Skeletal muscle cell (primary cell): ENCODE data around the gene EDC3.
"Not testable (repeated sequence)": the region's sequence is repeated elsewhere in the genome, so short reads cannot be mapped to it uniquely, and the experiment has no call there.

ENCODE experiments used
- DNase-seq: peaks from one replicate; pipeline ENCODE4 v3.0.0-alpha.2; 2010; ENCODE audit warnings: low read depth
- H3K4me3 ChIP-seq: 2 replicates; pipeline ENCODE4 v1.5.1; 2011; ENCODE audit warnings: low read depth, mild to moderate bottlenecking, control low read depth, low read length, moderate library complexity

The EDC3 gene

GRCh38 chr15:74614744-74615507, 80.9 kb downstream of the EDC3 start:
- peak overlapping the region; percentile 100 for H3K4me3 ChIP-seq
- no peak for DNase-seq

DNA sequence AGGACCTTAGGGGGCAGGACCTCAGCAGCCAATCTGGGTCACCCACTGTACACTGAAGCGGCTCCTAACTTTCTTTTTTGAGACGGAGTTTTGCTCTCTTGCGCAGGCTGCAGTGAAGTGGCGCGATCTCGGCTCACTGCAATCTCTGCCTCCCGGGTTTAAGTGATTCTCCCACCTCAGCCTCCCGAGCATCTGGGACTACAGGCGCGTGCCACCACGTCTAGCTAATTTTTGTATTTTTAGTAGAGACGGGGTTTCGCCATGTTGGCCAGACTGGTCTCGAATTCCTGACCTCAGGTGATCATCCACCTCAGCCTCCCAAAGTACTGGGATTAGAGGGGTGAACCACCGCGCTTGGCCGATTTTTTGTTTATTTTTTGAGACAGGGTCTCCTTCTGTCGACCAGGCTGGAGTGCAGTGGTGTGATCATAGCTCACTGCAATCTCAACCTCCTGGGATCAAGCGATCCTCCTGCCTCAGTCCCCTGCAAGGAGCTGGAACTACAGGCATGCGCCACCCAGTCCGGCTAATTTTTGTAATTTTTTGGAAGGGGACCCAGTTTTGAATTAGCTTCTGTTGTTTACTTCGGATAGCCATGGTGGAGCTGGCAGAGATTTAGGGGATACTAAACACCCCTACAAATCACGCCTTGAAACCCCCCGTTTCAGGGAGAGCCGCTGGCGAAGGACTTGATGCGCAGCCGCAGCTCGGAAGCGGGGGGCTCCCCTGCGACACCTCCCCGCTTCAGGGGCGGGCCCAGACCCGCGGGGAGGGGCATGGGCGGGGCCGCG, 81.7 kb downstream of the EDC3 start:
- H3K4me3 ChIP-seq = peak overlapping the region; percentile 100
- no peak for DNase-seq

DNA sequence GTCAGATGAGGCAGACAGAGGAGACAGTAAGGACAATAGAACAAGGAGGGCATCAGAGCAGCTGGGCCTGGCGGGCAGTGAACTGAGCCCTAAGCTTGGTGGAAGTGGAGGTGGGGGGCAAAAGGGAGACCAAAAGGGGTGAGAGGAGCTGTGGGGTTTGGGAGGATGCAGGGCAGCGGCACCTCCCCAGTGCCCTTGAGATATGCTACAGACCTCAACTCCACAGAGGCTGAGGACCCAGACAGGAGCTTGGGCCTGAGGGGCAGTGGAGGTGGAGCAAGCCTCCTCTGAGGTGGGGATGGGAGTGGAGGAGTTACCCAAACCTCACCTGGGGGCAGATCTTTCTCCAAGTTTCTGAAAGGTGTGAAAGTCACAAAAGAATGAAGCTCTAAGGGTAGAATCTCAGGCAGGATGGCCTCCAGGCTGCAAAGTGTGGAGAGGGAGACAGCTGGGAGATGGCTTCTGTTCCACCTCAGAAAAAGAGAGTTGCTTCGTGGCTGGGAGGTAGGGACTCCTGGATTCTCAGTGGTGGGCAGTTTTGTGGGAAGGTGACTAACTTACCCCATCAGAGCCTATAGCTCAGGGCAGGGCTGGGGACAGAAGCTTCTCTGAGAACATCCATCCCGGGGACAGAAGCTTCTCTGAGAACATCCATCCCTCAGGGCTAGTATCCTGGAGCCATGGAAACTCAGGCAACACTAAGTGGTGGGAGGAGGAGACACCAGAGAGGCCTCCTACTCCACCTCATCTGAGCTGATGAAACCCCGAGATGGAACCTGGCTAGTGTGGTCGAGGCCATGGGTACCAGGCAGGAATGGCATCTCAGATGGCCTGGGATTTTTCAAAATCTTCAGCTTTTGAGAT, 82.5 kb downstream of the EDC3 start:
- DNase-seq = no peak
- no peak overlapping the region for H3K4me3 ChIP-seq

- H3K4me3 ChIP-seq = no peak overlapping the region
- no peak for DNase-seq
Observed at GRCh38 chr15:74612677-74613076, 83.1 kb downstream of the EDC3 start.

GRCh38 chr15:74611834-74612233, 84.0 kb downstream of the EDC3 start:
- DNase-seq = no peak
- H3K4me3 ChIP-seq = no peak overlapping the region

GRCh38 chr15:74611341-74611740, 84.5 kb downstream of the EDC3 start:
- DNase-seq = no peak
- H3K4me3 ChIP-seq = no peak overlapping the region

DNA sequence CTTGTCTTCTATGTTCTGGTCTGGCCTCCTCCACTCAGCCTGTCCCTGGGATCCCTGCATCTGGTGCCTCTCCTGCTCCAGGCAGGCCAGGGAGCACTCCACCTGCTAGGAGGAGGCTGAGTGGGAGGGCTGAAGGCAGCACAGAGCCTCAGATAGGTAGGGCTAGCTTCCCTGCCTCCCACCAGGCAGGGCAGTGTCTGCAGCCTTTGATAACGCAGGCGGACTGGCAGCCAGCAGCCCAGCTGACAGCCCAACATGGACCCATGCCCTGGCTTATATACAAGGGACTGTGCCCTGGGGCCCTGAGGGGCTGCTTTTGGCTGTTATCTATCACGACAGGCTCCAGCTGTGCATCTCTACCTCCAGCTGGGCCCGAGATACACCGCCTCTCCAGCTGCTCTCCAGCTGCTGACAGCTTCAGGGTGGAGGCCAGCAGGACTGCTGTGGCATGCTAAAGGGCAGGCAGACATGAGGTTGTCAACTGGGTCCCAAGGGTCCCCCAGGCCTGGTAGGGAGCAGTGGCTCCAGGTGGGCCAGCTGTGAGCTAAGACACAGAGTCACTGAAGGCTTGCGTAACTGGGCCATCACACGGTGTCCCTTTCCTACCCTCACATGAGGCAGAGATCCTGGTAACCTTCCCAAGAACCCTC, 85.4 kb downstream of the EDC3 start:
- no peak overlapping the region for H3K4me3 ChIP-seq
- DNase-seq = no peak

GRCh38 chr15:74609938-74610301, 85.9 kb downstream of the EDC3 start:
- H3K4me3 ChIP-seq = no peak overlapping the region
- no peak for DNase-seq

DNA sequence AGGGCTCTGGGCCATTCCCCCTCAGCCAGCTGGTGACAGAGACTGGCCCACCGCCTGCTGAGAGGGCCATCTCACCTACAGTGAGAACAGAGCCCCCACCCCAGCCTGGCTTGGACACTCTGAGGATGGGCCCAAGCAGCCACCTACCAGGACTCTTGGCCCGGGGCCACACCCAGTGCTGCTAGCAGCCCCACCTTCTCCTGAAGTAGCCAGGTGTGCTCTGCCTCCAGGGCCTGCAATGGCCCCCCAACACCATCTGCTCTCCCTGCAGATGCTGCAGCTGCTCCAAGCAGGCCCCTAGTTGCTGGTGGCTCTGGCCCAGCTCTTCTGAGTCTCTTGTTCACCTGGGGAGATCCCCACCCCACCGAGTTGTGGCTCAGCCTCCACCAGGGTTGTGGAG, 87.0 kb downstream of the EDC3 start:
- no peak for DNase-seq
- no peak overlapping the region for H3K4me3 ChIP-seq

- no peak for DNase-seq
- H3K4me3 ChIP-seq = no peak overlapping the region
Observed at GRCh38 chr15:74605795-74606150, 90.1 kb downstream of the EDC3 start.

GRCh38 chr15:74604983-74605794, 90.6 kb downstream of the EDC3 start:
- no peak overlapping the region for H3K4me3 ChIP-seq
- DNase-seq = no peak

DNA sequence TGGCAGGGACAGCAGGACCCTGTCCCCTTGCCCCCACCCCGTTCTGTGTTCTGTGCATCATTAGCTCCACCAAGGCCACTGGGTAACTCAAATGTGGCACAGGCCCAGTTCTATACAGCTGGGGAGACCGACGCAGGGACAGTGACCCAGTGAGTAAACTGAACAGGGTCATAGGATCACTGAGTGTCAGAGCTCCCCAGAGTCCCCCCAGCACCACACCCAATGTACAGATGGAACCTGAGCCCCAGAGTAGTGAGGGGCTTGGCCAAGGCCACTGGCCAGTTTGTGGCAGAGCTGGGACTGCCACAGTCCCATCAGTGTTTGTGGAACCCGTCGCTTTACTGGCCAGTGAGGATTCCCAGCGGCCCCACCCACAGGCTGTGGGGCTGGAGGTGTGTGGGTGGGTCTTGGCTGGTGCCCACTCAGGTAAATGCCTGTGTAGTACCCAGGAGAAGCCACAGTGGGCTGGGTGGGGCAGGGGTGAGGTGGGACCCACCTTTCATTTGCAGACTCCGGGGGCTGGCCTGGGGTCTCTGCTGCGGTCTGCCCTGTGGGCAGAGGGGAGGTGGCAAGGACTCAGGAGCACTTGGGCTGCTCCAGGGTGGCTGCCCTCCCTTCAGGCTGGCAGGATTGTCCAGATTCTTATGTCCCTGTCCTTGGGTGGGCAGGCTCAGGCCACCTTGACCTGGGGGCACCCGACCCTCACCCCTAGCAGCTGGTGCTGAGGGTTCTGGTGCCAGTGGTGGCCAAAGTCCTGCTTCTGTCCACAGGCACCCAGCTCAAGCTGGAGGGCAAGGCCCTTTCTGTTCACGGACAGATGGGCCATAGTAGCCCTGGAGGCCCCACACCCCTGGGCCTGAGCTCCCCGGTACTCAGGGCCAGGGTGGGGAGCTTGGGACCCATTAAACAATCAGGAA, 91.8 kb downstream of the EDC3 start:
- no peak overlapping the region for H3K4me3 ChIP-seq
- DNase-seq = no peak

DNA sequence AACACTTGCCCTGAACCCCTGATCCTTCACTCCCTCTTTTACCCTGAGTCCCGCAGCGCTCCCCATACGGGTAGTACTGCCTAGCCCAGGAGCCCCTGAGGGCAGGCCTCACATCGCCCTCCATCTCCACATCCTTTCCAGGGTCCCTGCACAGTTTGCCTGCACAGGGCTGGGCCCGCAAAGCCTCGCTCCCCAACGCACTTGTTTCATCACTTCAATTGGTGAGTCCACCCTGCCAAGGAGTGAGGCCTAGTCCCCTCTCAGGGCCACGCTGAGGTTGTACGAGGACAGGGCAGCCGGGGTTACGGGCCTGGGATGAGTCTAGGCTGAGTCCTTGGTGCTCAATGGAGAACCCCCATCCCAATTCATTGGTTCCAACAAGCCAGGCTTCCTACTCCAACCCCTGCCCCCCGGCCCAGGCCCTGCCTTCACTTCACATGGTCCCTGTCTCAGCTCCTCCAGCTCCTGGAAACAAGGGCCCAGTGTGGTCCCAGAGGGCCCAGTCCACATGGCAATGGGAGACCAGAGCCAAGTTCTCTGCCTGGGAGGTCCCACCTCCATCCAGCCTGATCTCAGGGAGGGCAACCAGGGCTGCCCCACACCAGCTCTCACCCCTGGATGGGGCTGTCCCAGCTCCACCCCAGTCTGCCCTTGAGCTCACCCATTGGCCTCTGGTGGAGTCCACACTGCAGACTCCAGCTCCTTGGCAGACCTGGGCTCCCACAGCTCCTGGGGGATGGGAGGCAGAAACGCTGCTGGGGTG, 92.6 kb downstream of the EDC3 start:
- no peak for DNase-seq
- no peak overlapping the region for H3K4me3 ChIP-seq

DNA sequence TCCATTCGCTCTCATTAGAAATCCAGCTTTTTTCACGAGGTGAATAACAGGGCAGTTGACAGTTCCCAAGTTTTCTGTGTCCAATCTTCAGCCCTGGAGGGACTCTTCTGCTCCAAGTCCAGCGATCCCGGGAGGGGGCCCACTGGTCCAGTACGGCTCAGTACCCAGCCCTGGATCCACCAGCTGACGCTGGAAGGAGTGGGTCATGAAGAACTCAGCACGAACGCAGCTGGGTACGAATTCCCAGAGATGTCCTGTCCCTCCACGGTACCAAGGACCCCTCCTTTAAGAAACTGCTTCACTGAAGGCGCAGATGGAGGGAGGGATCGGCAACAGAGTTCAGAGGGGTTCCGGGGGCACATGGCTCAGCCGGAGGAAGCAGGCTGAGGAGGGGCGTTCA, 96.7 kb downstream of the EDC3 start:
- peak overlapping the region; percentile 58 for H3K4me3 ChIP-seq
- no peak for DNase-seq

DNA sequence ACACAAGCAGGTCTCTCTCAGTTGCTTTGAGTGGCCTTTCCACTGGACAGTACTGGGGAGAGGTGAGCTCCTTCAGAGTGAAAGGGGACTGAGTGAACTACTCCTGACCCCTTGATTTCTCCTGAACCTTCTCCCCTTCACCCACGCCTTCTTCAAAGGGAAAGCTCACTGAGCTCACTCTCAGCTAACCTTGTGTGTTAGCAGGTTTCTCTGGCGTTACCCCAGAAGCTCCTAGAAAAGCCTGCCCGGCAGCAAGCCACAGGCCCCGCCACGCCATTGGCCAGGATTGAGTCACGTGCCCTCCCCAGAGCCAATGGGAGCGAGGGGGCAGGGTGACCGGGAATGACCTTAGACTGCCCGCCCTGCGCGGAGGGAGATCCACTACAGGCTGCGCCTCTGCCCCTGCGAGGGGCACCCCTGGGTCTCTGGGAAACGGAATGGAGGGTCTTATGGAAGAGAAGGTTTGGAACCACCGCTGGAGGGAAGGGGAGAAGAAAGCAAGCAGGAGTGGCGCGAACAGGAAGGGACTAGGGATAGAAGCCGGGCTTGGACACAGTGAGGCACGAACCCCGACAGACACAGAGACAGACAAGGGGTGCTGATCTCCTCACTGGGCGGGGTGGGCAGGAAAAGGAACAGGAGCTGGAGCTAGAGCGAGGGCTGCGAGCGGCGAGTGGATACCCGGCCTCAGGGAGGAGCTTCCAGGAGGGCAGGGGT, 97.5 kb downstream of the EDC3 start:
- peak; percentile 53 for DNase-seq
- H3K4me3 ChIP-seq = peak overlapping the region; percentile 58

GRCh38 chr15:74597146-74597705, 98.6 kb downstream of the EDC3 start:
- not testable (repeated sequence) for H3K4me3 ChIP-seq, DNase-seq
